Loucy (cell line): ENCODE results near the gene CYP2W1.

Experiments used
- EZH2phosphoT487 ChIP-seq: fragments of 200-600 bp; IDR thresholded peaks from 2 replicates; pipeline ENCODE4 v1.6.1; 2018; ENCODE audit warnings: antibody characterized with exemption, mild to moderate bottlenecking, moderate library complexity, borderline replicate concordance
- TF ChIP-seq, protein P1 (sequence below): fragments of 200-600 bp; sonication (generic); conservative IDR thresholded peaks from 2 replicates; pipeline ENCODE4 v1.5.1; 2014; ENCODE audit warnings: mild to moderate bottlenecking, antibody characterized with exemption, low read length

DNA sequence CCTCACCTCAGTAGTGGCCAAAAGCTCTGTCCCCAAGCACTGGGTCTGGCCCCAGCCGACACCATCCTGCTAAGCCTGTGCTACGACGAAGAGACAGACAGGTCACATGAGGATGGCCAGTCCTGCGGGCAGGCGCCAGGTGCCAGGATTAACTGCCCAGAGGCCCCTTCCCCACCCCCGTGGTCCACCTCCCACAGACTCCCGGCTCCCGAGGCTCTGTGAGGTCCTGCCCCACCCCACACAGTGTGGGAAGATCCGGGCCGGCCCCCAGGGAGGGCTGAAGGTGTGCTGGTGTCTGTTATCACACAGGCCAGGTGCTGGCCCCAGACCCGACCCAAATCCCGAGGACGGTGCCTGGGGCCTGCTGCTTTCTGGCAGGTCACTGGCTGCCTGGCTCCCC lies 27.2 kb downstream of the CYP2W1 start:
- TF ChIP-seq, protein P1, sequence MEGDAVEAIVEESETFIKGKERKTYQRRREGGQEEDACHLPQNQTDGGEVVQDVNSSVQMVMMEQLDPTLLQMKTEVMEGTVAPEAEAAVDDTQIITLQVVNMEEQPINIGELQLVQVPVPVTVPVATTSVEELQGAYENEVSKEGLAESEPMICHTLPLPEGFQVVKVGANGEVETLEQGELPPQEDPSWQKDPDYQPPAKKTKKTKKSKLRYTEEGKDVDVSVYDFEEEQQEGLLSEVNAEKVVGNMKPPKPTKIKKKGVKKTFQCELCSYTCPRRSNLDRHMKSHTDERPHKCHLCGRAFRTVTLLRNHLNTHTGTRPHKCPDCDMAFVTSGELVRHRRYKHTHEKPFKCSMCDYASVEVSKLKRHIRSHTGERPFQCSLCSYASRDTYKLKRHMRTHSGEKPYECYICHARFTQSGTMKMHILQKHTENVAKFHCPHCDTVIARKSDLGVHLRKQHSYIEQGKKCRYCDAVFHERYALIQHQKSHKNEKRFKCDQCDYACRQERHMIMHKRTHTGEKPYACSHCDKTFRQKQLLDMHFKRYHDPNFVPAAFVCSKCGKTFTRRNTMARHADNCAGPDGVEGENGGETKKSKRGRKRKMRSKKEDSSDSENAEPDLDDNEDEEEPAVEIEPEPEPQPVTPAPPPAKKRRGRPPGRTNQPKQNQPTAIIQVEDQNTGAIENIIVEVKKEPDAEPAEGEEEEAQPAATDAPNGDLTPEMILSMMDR = no peak
- no peak for TF ChIP-seq EZH2phosphoT487
